Peyer's patch (tissue), 4 donors: ENCODE measurements around the gene CEP95. TPM values are rescaled to one million over a fixed set of nuclear protein-coding genes. Genes with fewer than 3 reads are reported as not detected.

Experiments used
- DNase-seq, 3 donors: peaks; one replicate each; pipeline ENCODE4 v3.0.0-alpha.2; 2017 to 2019
- H3K27ac ChIP-seq, 4 donors: fragments of 200-600 bp; sonication (generic); one replicate each; pipeline ENCODE4 v1.5.1; 2016 to 2019
- H3K27me3 ChIP-seq, 2 donors: fragments of 200-600 bp; sonication (generic); one replicate each; pipeline ENCODE4 v1.5.1; 2019
- H3K36me3 ChIP-seq, 3 donors: fragments of 200-600 bp; sonication (generic); one replicate each; pipeline ENCODE4 v1.5.1; 2016 to 2019
- H3K4me1 ChIP-seq, 4 donors: fragments of 200-600 bp; sonication (generic); one replicate each; pipeline ENCODE4 v1.5.1; 2016 to 2019
- H3K4me3 ChIP-seq, 4 donors: fragments of 200-600 bp; sonication (generic); 1 replicate in 3 of 4; 2 replicates in 1 of 4; pipeline ENCODE4 v1.5.1; 2016 to 2019; ENCODE audit warnings: mild to moderate bottlenecking in 1 of 4
- H3K9me3 ChIP-seq, 4 donors: fragments of 200-600 bp; sonication (generic); one replicate each; pipeline ENCODE4 v1.5.1; 2016 to 2019; ENCODE audit warnings: mild to moderate bottlenecking in 1 of 4
- POLR2A ChIP-seq, 2 donors: fragments of 450-650 bp; IDR thresholded peaks; one replicate each; pipeline ENCODE4 v1.5.1; 2017; ENCODE audit warnings: antibody characterized with exemption in 2 of 2, mild to moderate bottlenecking in 2 of 2, moderate library complexity in 2 of 2
- total RNA-seq, 4 donors: library from RNA; depleted of rRNA; stranded (reverse); fragments of >200 nt; gene quantifications; one replicate each; pipeline ENCODE4 v1.1.0, GENCODE V29; 2016
- TF ChIP-seq, protein P1 (sequence below), 6 experiments: fragments of 450-650 bp in 4 of 6; fragments of 200-600 bp in 2 of 6; sonication (generic) in 1 of 6; IDR thresholded peaks; one replicate each; pipeline ENCODE4 v1.5.1; 2017 to 2019; ENCODE audit warnings: antibody characterized with exemption in 6 of 6, mild to moderate bottlenecking in 3 of 6, moderate library complexity in 1 of 6

The CEP95 gene
- total RNA-seq, 4 donors from 2014 or later = 51.1 to 187 (median 79.4) TPM

DNA sequence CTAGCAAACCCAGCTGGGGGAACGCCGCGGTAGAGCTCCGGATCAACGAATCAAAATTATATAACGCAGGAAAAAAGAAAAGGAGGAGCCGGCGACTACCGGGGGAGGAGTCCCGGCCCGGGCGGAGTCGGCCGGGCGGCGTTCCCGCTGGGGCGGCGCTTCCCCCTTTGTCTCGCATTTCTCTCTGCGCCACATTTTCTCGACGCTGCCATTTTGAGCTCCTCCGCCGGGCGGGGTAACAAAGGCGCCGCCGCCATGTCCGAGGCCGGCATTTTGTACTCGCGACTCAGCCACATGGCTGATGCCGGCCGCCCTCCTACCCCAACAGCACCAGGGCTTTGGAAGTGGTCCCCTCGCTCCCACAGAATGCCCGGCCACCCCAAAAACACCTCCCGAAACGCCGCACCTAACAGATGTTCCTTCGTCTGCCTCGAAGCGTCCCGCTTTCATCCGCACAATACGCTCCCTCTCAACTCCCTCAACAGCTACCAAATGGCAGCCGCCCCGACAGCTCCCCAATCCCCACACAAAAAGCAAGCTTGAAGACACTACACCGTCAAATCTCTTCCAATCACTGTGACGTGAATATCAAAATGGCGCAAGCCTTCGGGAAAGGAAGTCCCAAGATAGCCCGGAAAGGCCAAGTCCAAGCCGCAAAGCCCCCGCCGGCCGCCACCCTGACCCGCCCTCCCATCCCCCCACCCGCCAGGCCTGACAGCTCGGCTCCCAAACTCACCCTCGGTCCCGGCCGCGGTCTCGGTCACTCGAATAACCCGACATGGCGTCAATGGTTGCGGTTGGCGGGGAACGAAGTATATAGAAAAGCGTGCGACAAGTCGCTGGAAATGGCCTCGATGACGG, 1.2 kb upstream of the CEP95 start:
- Histone ChIP-seq H3K36me3 (peaks cover 0 to 56% (median 6%) of the 10 kb centered on the region in 3 donors), H3K27me3 (no peaks in the 10 kb centered on the region), H3K4me1 (peaks cover 0 to 59% (median 2%) of the 10 kb centered on the region in 4 donors), H3K9me3 (no peaks in the 10 kb centered on the region), H3K4me3 (peak overlapping the region; percentile 68 to 96 (median 86)), H3K27ac (peak overlapping the region; percentile 98 to 100 (median 99))
- TF ChIP-seq POLR2A (IDR thresholded peaks at IDR 0.05) = peak; percentile 73 to 89
- TF ChIP-seq, protein P1, sequence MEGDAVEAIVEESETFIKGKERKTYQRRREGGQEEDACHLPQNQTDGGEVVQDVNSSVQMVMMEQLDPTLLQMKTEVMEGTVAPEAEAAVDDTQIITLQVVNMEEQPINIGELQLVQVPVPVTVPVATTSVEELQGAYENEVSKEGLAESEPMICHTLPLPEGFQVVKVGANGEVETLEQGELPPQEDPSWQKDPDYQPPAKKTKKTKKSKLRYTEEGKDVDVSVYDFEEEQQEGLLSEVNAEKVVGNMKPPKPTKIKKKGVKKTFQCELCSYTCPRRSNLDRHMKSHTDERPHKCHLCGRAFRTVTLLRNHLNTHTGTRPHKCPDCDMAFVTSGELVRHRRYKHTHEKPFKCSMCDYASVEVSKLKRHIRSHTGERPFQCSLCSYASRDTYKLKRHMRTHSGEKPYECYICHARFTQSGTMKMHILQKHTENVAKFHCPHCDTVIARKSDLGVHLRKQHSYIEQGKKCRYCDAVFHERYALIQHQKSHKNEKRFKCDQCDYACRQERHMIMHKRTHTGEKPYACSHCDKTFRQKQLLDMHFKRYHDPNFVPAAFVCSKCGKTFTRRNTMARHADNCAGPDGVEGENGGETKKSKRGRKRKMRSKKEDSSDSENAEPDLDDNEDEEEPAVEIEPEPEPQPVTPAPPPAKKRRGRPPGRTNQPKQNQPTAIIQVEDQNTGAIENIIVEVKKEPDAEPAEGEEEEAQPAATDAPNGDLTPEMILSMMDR (IDR thresholded peaks at IDR 0.05) = peak in 1 of 6 experiments; percentile 18
- DNase-seq = peak; percentile 81 to 96 (median 94)

GRCh38 chr17:64506201-64506575, 589 bp upstream of the CEP95 start, which contains the start of gene DDX5:
Gene DDX5, minus strand, starts transcription at chr17:64506289. Its CDS starts 170 bp downstream, at chr17:64506119.
- peak within 1 kb of the TSS; percentile 68 to 96 (median 86) for H3K4me3 ChIP-seq
- TF ChIP-seq, protein P1 (IDR thresholded peaks at IDR 0.05) = no peak
- TF ChIP-seq POLR2A (IDR thresholded peaks at IDR 0.05) = peak; percentile 97 to 99
- H3K27ac ChIP-seq = peak within 1 kb of the TSS; percentile 98 to 100 (median 99)
- H3K9me3 ChIP-seq = no peaks in the 10 kb centered on the region
- peaks cover 0 to 52% (median 2%) of the 10 kb centered on the region in 4 donors for H3K4me1 ChIP-seq
- peak; percentile 97 to 99 (median 99) for DNase-seq
- H3K27me3 ChIP-seq = no peaks in the 10 kb centered on the region
- peaks cover 0 to 56% (median 6%) of the 10 kb centered on the region in 3 donors for H3K36me3 ChIP-seq

- Histone ChIP-seq H3K4me3 (peak overlapping the region; percentile 68 to 96 (median 86)), H3K36me3 (peaks cover 0 to 56% (median 3%) of the 10 kb centered on the region in 3 donors), H3K9me3 (no peaks in the 10 kb centered on the region), H3K27ac (peak overlapping the region; percentile 98 to 100 (median 99)), H3K27me3 (no peaks in the 10 kb centered on the region), H3K4me1 (peaks cover 0 to 41% (median 2%) of the 10 kb centered on the region in 4 donors)
- no peak for TF ChIP-seq POLR2A (IDR thresholded peaks at IDR 0.05)
- TF ChIP-seq, protein P1 (IDR thresholded peaks at IDR 0.05) = peak; percentile 9 to 54 (median 45)
- DNase-seq = no peak
These were observed 621 bp downstream of the CEP95 start for GRCh38 chr17:64507413-64507782.

GRCh38 chr17:64508683-64509082, 1.9 kb downstream of the CEP95 start:
- H3K4me3 ChIP-seq = no peak overlapping the region

DNA sequence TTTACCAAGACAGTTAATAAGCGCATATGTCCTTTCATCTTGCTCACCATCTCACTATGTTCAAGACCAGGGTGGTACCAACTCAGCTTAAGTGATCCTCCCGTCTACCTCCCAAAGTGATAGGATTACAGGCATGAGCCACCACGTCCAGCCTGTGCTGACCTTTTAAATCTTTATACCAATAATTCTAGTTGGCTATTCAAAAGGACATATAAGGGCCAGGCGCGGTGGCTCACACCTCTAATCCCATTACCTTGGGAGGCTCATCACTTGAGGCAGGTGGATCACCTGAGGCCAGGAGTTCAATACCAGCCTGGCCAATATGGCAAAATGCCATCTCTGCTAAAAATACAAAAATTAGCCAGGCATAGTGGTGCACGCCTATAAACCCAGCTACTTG, 2.4 kb downstream of the CEP95 start:
- TF ChIP-seq, protein P1 (IDR thresholded peaks at IDR 0.05) = no peak
- TF ChIP-seq POLR2A (IDR thresholded peaks at IDR 0.05) = no peak
- H3K4me3 ChIP-seq = no peak overlapping the region
- DNase-seq = no peak
- peaks cover 0 to 24% (median 0%) of the 10 kb centered on the region in 4 donors for H3K4me1 ChIP-seq
- H3K9me3 ChIP-seq = no peaks in the 10 kb centered on the region
- peaks cover 0 to 54% (median under 1%) of the 10 kb centered on the region in 3 donors for H3K36me3 ChIP-seq
- no peak overlapping the region for H3K27ac ChIP-seq
- H3K27me3 ChIP-seq = no peaks in the 10 kb centered on the region

More at GRCh38 chr17:64508683-64509082, 1.9 kb downstream of the CEP95 start:
- Histone ChIP-seq H3K4me1 (peaks cover 0 to 29% (median 0%) of the 10 kb centered on the region in 4 donors), H3K36me3 (peaks cover 0 to 54% (median 0%) of the 10 kb centered on the region in 3 donors), H3K9me3 (no peaks in the 10 kb centered on the region), H3K27me3 (no peaks in the 10 kb centered on the region), H3K27ac (no peak overlapping the region)
- TF ChIP-seq POLR2A (IDR thresholded peaks at IDR 0.05) = no peak
- TF ChIP-seq, protein P1 (IDR thresholded peaks at IDR 0.05) = no peak
- DNase-seq = no peak
